ENCODE results near the gene RTN4RL1. TPM values are rescaled to one million over a fixed set of nuclear protein-coding genes. Genes with fewer than 3 reads are reported as not detected.

RTN4RL1 gene
- total RNA-seq, 6 donors from 2014 or later: 5.1 to 7.3 (median 6.2) TPM

- no peak for ATAC-seq (ENCODE audit: low FRiP score in 2 of 2)
- 79 to 85% methylated on average over 6 of the region's 6 CpGs for WGBS, 2 donors
- Histone ChIP-seq H3K4me1 (peaks cover 57 to 77% (median 62%) of the 10 kb centered on the region in 4 donors), H3K9me3 (no peaks in the 10 kb centered on the region), H3K4me3 (no peak overlapping the region), H3K27ac (peak overlapping the region; percentile 80 to 93 (median 88)), H3K27me3 (peaks cover 0 to 28% (median 10%) of the 10 kb centered on the region in 4 donors), H3K36me3 (peaks cover 0 to 36% (median 18%) of the 10 kb centered on the region in 4 donors)
- no peak for DNase-seq
- TF ChIP-seq POLR2AphosphoS5 (IDR thresholded peaks at IDR 0.05) (no peak), EP300 (IDR thresholded peaks at IDR 0.05) (no peak), CTCF (IDR thresholded peaks at IDR 0.05) (no peak), POLR2A (IDR thresholded peaks at IDR 0.05) (no peak)
Observed at GRCh38 chr17:2060385-2060658, 35.2 kb upstream of the RTN4RL1 start.

- H3K36me3 ChIP-seq: peaks cover 0 to 30% (median 15%) of the 10 kb centered on the region in 4 donors
- H3K27me3 ChIP-seq: peaks cover 0 to 30% (median 11%) of the 10 kb centered on the region in 4 donors
- no peak for TF ChIP-seq EP300 (IDR thresholded peaks at IDR 0.05)
- TF ChIP-seq POLR2AphosphoS5 (IDR thresholded peaks at IDR 0.05): no peak
- TF ChIP-seq POLR2A (IDR thresholded peaks at IDR 0.05): no peak
- no peak for TF ChIP-seq CTCF (IDR thresholded peaks at IDR 0.05)
- peaks cover 56 to 82% (median 61%) of the 10 kb centered on the region in 4 donors for H3K4me1 ChIP-seq
- ATAC-seq (ENCODE audit: low FRiP score in 2 of 2) (no peak), DNase-seq (no peak)
- 73 to 74% methylated on average over 17 to 21 of the region's 21 CpGs for WGBS, 2 donors
- peak overlapping the region in 2 of 4 donors; percentile 56 to 76 for H3K4me3 ChIP-seq
- H3K9me3 ChIP-seq: no peaks in the 10 kb centered on the region
- H3K27ac ChIP-seq: peak overlapping the region; percentile 80 to 93 (median 88)
Observed at GRCh38 chr17:2059547-2060384, 34.6 kb upstream of the RTN4RL1 start.

GRCh38 chr17:2058586-2059546, 33.7 kb upstream of the RTN4RL1 start:
- ATAC-seq (ENCODE audit: low FRiP score in 2 of 2): peak; percentile 57 to 62
- Histone ChIP-seq H3K27ac (peak overlapping the region; percentile 80 to 93 (median 88)), H3K36me3 (peaks cover 0 to 23% (median 9%) of the 10 kb centered on the region in 4 donors), H3K4me1 (peaks cover 62 to 88% (median 66%) of the 10 kb centered on the region in 4 donors), H3K4me3 (peak overlapping the region in 3 of 4 donors; percentile 25 to 76 (median 56)), H3K27me3 (peaks cover 0 to 38% (median 11%) of the 10 kb centered on the region in 4 donors), H3K9me3 (no peaks in the 10 kb centered on the region)
- TF ChIP-seq CTCF (IDR thresholded peaks at IDR 0.05) (peak; percentile 56 to 95 (median 92)), POLR2AphosphoS5 (IDR thresholded peaks at IDR 0.05) (peak in 1 of 2 donors; percentile 29), EP300 (IDR thresholded peaks at IDR 0.05) (no peak), POLR2A (IDR thresholded peaks at IDR 0.05) (no peak)
- peak; percentile 90 to 94 for DNase-seq
- WGBS, 2 donors: 21 to 72% methylated on average over 29 to 75 of the region's 78 CpGs

GRCh38 chr17:2057760-2058585, 32.8 kb upstream of the RTN4RL1 start:
- peak overlapping the region in 3 of 4 donors; percentile 25 to 76 (median 56) for H3K4me3 ChIP-seq
- WGBS, 2 donors: 50 to 65% methylated on average over 43 to 47 of the region's 98 CpGs
- peaks cover 0 to 15% (median 6%) of the 10 kb centered on the region in 4 donors for H3K36me3 ChIP-seq
- H3K27ac ChIP-seq: peak overlapping the region; percentile 54 to 93 (median 88)
- TF ChIP-seq POLR2A (IDR thresholded peaks at IDR 0.05): no peak
- peak in 1 of 2 donors; percentile 88 for DNase-seq
- ATAC-seq (ENCODE audit: low FRiP score in 2 of 2): no peak
- no peaks in the 10 kb centered on the region for H3K9me3 ChIP-seq
- peaks cover 0 to 44% (median 11%) of the 10 kb centered on the region in 4 donors for H3K27me3 ChIP-seq
- peaks cover 66 to 88% (median 69%) of the 10 kb centered on the region in 4 donors for H3K4me1 ChIP-seq
